ENCODE measurements around the gene ALAS1.

Gene ALAS1

GRCh38 chr3:52213005-52213404 lies 15.0 kb downstream of the ALAS1 start:
- DNase-seq (ENCODE audit: low spot score): no peak
- in situ Hi-C loops (cut with MboI; ENCODE audit: low pct_unique_long_range_greater_than_20kb, low sequenced_read_pairs, unreplicated experiment): no loop called here
- TF ChIP-seq CTCF (IDR thresholded peaks at IDR 0.05; ENCODE audit: extremely low read depth, insufficient read depth, missing control alignments): no peak

- DNase-seq (ENCODE audit: low spot score): no peak
- no peak for TF ChIP-seq CTCF (IDR thresholded peaks at IDR 0.05; ENCODE audit: extremely low read depth, insufficient read depth, missing control alignments)
- in situ Hi-C loops (cut with MboI; ENCODE audit: low pct_unique_long_range_greater_than_20kb, low sequenced_read_pairs, unreplicated experiment): no loop called here
Observed at GRCh38 chr3:52213901-52214300, 15.9 kb downstream of the ALAS1 start.

GRCh38 chr3:52215351-52215750 lies 17.4 kb downstream of the ALAS1 start:
- TF ChIP-seq CTCF (IDR thresholded peaks at IDR 0.05; ENCODE audit: extremely low read depth, insufficient read depth, missing control alignments): no peak
- in situ Hi-C loops (cut with MboI; ENCODE audit: low pct_unique_long_range_greater_than_20kb, low sequenced_read_pairs, unreplicated experiment): no loop called here
- no peak for DNase-seq (ENCODE audit: low spot score)

GRCh38 chr3:52216585-52217408 lies 18.8 kb downstream of the ALAS1 start:
- in situ Hi-C loops (cut with MboI; ENCODE audit: low pct_unique_long_range_greater_than_20kb, low sequenced_read_pairs, unreplicated experiment): no loop called here
- no peak for DNase-seq (ENCODE audit: low spot score)
- TF ChIP-seq CTCF (IDR thresholded peaks at IDR 0.05; ENCODE audit: extremely low read depth, insufficient read depth, missing control alignments): no peak

- no peak for DNase-seq (ENCODE audit: low spot score)
- TF ChIP-seq CTCF (IDR thresholded peaks at IDR 0.05; ENCODE audit: extremely low read depth, insufficient read depth, missing control alignments): no peak
- in situ Hi-C loops (cut with MboI; ENCODE audit: low pct_unique_long_range_greater_than_20kb, low sequenced_read_pairs, unreplicated experiment): no loop called here
Observed at GRCh38 chr3:52217409-52217805, 19.4 kb downstream of the ALAS1 start.

GRCh38 chr3:52218026-52218425 lies 20.1 kb downstream of the ALAS1 start:
- in situ Hi-C loops (cut with MboI; ENCODE audit: low pct_unique_long_range_greater_than_20kb, low sequenced_read_pairs, unreplicated experiment): no loop called here
- TF ChIP-seq CTCF (IDR thresholded peaks at IDR 0.05; ENCODE audit: extremely low read depth, insufficient read depth, missing control alignments): no peak
- DNase-seq (ENCODE audit: low spot score): no peak
